K562 (cell line): Measurements from ENCODE around the gene ZNF558. TPM values are rescaled to one million over a fixed set of nuclear protein-coding genes. Genes with fewer than 3 reads are reported as not detected.

ENCODE experiments used
- ARID4B ChIP-seq: sonication (generic); formaldehyde crosslinking; IDR thresholded peaks from 2 replicates; pipeline ENCODE4 v1.8.0; 2022; ENCODE audit warnings: mild to moderate bottlenecking, missing genetic modification reagents
- ATF2 ChIP-seq: sonication (generic); formaldehyde crosslinking; IDR thresholded peaks from 2 replicates; pipeline ENCODE4 v1.8.1; 2022; ENCODE audit warnings: missing genetic modification reagents
- CHD1 ChIP-seq: fragments of 200-600 bp; sonication (generic); IDR thresholded peaks from one replicate; pipeline ENCODE4 v1.6.1; 2012; ENCODE audit warnings: mild to moderate bottlenecking, moderate library complexity, low read length, inconsistent platforms
- DLX4 ChIP-seq: fragments of 250-450 bp; sonication (Bioruptor Pico); IDR thresholded peaks from 2 replicates; pipeline ENCODE4 v1.6.1; 2021; ENCODE audit warnings: mild to moderate bottlenecking
- ETV5 ChIP-seq: sonication (generic); formaldehyde crosslinking; IDR thresholded peaks from 2 replicates; pipeline ENCODE4 v1.4.0; 2020; ENCODE audit warnings: low read depth, mild to moderate bottlenecking, missing genetic modification reagents
- FOXM1 ChIP-seq, 2 experiments: fragments of 450-650 bp in 1 of 2; sonication (generic) in 1 of 2; formaldehyde crosslinking in 1 of 2; IDR thresholded peaks; 2 replicates each; pipeline versions ENCODE4 v1.6.1 to v1.9.0; 2017 to 2022; ENCODE audit warnings: low read depth in 2 of 2, mild to moderate bottlenecking in 2 of 2, missing genetic modification reagents in 1 of 2, moderate library complexity in 1 of 2
- HCFC1 ChIP-seq: IDR thresholded peaks from 2 replicates; pipeline ENCODE4 v1.6.1; 2012; ENCODE audit warnings: low read depth, low read length, improper control_type of control experiment
- KAT7 ChIP-seq: sonication (generic); formaldehyde crosslinking; IDR thresholded peaks from 2 replicates; pipeline ENCODE4 v1.8.0; 2022; ENCODE audit warnings: missing genetic modification reagents, mild to moderate bottlenecking, borderline replicate concordance
- KDM5B ChIP-seq: fragments of 200-600 bp; sonication (generic); IDR thresholded peaks from 2 replicates; pipeline ENCODE4 v1.6.1; 2012; ENCODE audit warnings: low read depth, mild to moderate bottlenecking, moderate library complexity, low read length, control low read depth, inconsistent platforms; ENCODE audit not compliant: insufficient replicate concordance
- PHF8 ChIP-seq: fragments of 200-600 bp; sonication (generic); IDR thresholded peaks from 2 replicates; pipeline ENCODE4 v1.6.1; 2012; ENCODE audit warnings: mixed run types, mild to moderate bottlenecking, inconsistent platforms, low read length, moderate library complexity, borderline replicate concordance
- PML ChIP-seq: IDR thresholded peaks from 2 replicates; pipeline ENCODE4 v1.6.1; 2012; ENCODE audit warnings: low read length, inconsistent platforms
- THRB ChIP-seq: fragments of 450-650 bp; formaldehyde crosslinking; conservative IDR thresholded peaks from 2 replicates; pipeline ENCODE4 v1.4.0; 2022; ENCODE audit warnings: mild to moderate bottlenecking, missing genetic modification characterization
- TOE1 ChIP-seq, 2 experiments: fragments of 450-650 bp in 1 of 2; sonication (generic) in 1 of 2; formaldehyde crosslinking in 1 of 2; IDR thresholded peaks; 2 replicates each; pipeline versions ENCODE4 v1.7.1 to v1.8.0; 2016 to 2022; ENCODE audit warnings: borderline replicate concordance in 2 of 2, mild to moderate bottlenecking in 2 of 2, antibody characterized with exemption in 1 of 2, inconsistent platforms in 1 of 2, low read depth in 1 of 2, missing genetic modification reagents in 1 of 2, moderate library complexity in 1 of 2
- USF2 ChIP-seq: sonication (generic); formaldehyde crosslinking; IDR thresholded peaks from 2 replicates; pipeline ENCODE4 v1.5.0; 2020; ENCODE audit warnings: missing genetic modification reagents
- WHSC1 ChIP-seq: IDR thresholded peaks from one replicate; pipeline ENCODE4 v1.6.1; 2012; ENCODE audit warnings: low read length, control low read depth, inconsistent platforms
- ZC3H8 ChIP-seq: fragments of 450-650 bp; IDR thresholded peaks from 2 replicates; pipeline ENCODE4 v1.6.1; 2017
- ZKSCAN1 ChIP-seq: fragments of 150-350 bp; IDR thresholded peaks from 2 replicates; pipeline ENCODE4 v1.6.1; 2016; ENCODE audit warnings: low read depth, low read length
- polyA plus RNA-seq, 8 experiments: library from polyadenylated mRNA; depleted of rRNA in 4 of 8; stranded (reverse) in 5 of 8; unstranded in 3 of 8; fragments of >200 nt; fragmentation: Nextera tagmentation in 2 of 8; fragmentation: Illumina TruSeq in 1 of 8; extraction: Ambion mirVana in 2 of 8; extraction: Trizol in 1 of 8; gene quantifications; 2 replicates each; pipeline versions ENCODE4 v1.2.1 to v1.2.3, GENCODE V29; 2011 to 2014; ENCODE audit warnings: inconsistent platforms in 1 of 8, missing spikeins in 1 of 8
- total RNA-seq, 7 experiments: library from RNA; depleted of rRNA in 6 of 7; stranded (reverse); fragments of >200 nt in 6 of 7; fragmentation: Illumina TruSeq in 2 of 7; extraction: Trizol in 2 of 7; gene quantifications; 2 replicates each; pipeline versions ENCODE4 v1.2.1 to v1.2.3, GENCODE V29; 2011 to 2021; ENCODE audit warnings: low replicate concordance in 1 of 7

The ZNF558 gene
- total and polyA plus RNA-seq, 9 of the 15 experiments (the other 6 are each of a cell fraction or from before 2014, with no cell fraction given), result 5.4 to 47.6 (median 21.2) TPM

GRCh38 chr19:8832132-8833021 is at the start of gene ZNF558, which contains the start of gene MBD3L1 (continued):
- TF ChIP-seq FOXM1 (IDR thresholded peaks at IDR 0.05; ENCODE audit: low read depth) (no peak), FOXM1 (CRISPR knock-in tag; IDR thresholded peaks at IDR 0.05; ENCODE audit: low read depth) (0 out of 2 replicates have a peak, but pooled peaks have one; percentile 8), ZC3H8 (no peak), PML (peak; percentile 40; the same call in 1 of the 2 replicates), ATF2 (CRISPR knock-in tag) (no peak), THRB (CRISPR knock-in tag) (no peak), WHSC1 (no peak), ARID4B (peak; percentile 89), USF2 (CRISPR knock-in tag) (no peak), KDM5B (peak; percentile 90), ETV5 (CRISPR knock-in tag) (peak; percentile 92), ZKSCAN1 (0 out of 2 replicates have a peak, but pooled peaks have one; percentile 10), HCFC1 (peak; percentile 60), PHF8 (peak; percentile 90), DLX4 (CRISPR knock-in tag) (no peak), CHD1 (no peak), KAT7 (CRISPR knock-in tag) (no peak), TOE1 (IDR thresholded peaks at IDR 0.05; ENCODE audit: borderline replicate concordance) (peak; percentile 51; the same call in 1 of the 2 replicates), TOE1 (CRISPR knock-in tag; IDR thresholded peaks at IDR 0.05; ENCODE audit: borderline replicate concordance, low read depth) (no peak)
